ENCODE data around the gene SPRYD4.

DNA sequence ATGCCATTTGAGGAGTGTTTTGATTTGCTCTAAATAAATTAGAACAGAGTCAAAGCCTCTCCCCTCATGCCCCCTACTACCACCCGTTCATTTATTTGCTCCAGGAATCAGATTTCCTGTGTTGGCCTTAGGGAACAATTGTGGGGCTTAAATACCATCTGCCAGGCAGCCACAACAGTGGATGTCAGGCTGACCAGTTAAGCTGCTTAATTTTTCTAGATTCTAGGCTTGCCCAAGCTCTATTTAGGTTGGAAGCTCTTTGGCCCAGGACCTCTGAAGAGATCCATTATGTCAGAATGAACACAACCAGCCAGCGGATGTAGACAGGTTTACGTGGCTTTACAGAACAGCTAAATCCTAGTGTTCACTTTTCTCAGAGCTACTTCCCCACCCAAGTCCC lies 18.1 kb upstream of the SPRYD4 start:
- TF ChIP-seq, protein P1, sequence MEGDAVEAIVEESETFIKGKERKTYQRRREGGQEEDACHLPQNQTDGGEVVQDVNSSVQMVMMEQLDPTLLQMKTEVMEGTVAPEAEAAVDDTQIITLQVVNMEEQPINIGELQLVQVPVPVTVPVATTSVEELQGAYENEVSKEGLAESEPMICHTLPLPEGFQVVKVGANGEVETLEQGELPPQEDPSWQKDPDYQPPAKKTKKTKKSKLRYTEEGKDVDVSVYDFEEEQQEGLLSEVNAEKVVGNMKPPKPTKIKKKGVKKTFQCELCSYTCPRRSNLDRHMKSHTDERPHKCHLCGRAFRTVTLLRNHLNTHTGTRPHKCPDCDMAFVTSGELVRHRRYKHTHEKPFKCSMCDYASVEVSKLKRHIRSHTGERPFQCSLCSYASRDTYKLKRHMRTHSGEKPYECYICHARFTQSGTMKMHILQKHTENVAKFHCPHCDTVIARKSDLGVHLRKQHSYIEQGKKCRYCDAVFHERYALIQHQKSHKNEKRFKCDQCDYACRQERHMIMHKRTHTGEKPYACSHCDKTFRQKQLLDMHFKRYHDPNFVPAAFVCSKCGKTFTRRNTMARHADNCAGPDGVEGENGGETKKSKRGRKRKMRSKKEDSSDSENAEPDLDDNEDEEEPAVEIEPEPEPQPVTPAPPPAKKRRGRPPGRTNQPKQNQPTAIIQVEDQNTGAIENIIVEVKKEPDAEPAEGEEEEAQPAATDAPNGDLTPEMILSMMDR (IDR thresholded peaks at IDR 0.05): no peak
- no peak for TF ChIP-seq EZH2 (IDR thresholded peaks at IDR 0.05; ENCODE audit: borderline replicate concordance, insufficient read depth, low read depth, low read length, poor library complexity, severe bottlenecking)
